HEK293 (cell line): Measurements from ENCODE around the gene CPA4.

Experiments
- CTCF ChIA-PET: fragments of 350-600 bp; formaldehyde crosslinking; extraction: SDS; loops from one replicate; lab custom pipeline; 2021; ENCODE audit warnings: antibody characterized with exemption; lab: Yijun Ruan, JAX
- POLR2A ChIA-PET: fragments of 300-600 bp; formaldehyde crosslinking; extraction: SDS; loops from one replicate; lab custom pipeline; 2020; ENCODE audit warnings: antibody characterized with exemption, inconsistent platforms; lab: Yijun Ruan, JAX
- H3K27ac ChIP-seq: fragments of 200-500 bp; sonication (Bioruptor generic); 2 replicates; pipeline ENCODE4 v1.5.1; 2014; ENCODE audit warnings: low read depth, low read length, control low read depth, inconsistent platforms; ENCODE audit errors: extremely low read depth
- H3K36me3 ChIP-seq, 2 experiments: fragments of 200-500 bp in 1 of 2; sonication (Bioruptor generic) in 1 of 2; 1 replicate in 1 of 2; 2 replicates in 1 of 2; pipeline ENCODE4 v1.5.1; 2014 to 2017; ENCODE audit warnings: inconsistent platforms in 2 of 2, low read length in 2 of 2; ENCODE audit not compliant: control insufficient read depth in 2 of 2, insufficient read depth in 1 of 2
- H3K4me1 ChIP-seq: fragments of 200-500 bp; sonication (Bioruptor generic); 2 replicates; pipeline ENCODE4 v1.5.1; 2014; ENCODE audit warnings: mild to moderate bottlenecking, low read length, inconsistent platforms; ENCODE audit not compliant: control insufficient read depth, insufficient read depth
- H3K4me3 ChIP-seq: 2 replicates; pipeline ENCODE4 v1.5.1; 2011; ENCODE audit warnings: low read depth, mild to moderate bottlenecking, control low read depth, low read length, moderate library complexity
- H3K9me3 ChIP-seq: fragments of 200-500 bp; sonication (Bioruptor generic); 2 replicates; pipeline ENCODE4 v1.5.1; 2014; ENCODE audit warnings: low read depth, low read length, inconsistent platforms; ENCODE audit not compliant: control insufficient read depth, insufficient read depth
- HIC1 ChIP-seq: fragments of 450-650 bp; formaldehyde crosslinking; IDR thresholded peaks from 2 replicates; pipeline ENCODE4 v1.5.1; 2016; ENCODE audit warnings: missing biosample characterization, missing genetic modification characterization
- MZF1 ChIP-seq: fragments of 450-650 bp; formaldehyde crosslinking; IDR thresholded peaks from 2 replicates; pipeline ENCODE4 v1.5.1; 2017; ENCODE audit warnings: missing biosample characterization, missing genetic modification characterization, borderline replicate concordance
- PATZ1 ChIP-seq: fragments of 450-650 bp; formaldehyde crosslinking; IDR thresholded peaks from 2 replicates; pipeline ENCODE4 v1.5.1; 2016; ENCODE audit warnings: missing biosample characterization, missing genetic modification characterization
- SALL2 ChIP-seq: fragments of 450-650 bp; formaldehyde crosslinking; IDR thresholded peaks from 2 replicates; pipeline ENCODE4 v1.5.0; 2017; ENCODE audit warnings: missing biosample characterization, mild to moderate bottlenecking, missing genetic modification characterization, borderline replicate concordance
- YY2 ChIP-seq: fragments of 450-650 bp; formaldehyde crosslinking; IDR thresholded peaks from 2 replicates; pipeline ENCODE4 v1.5.1; 2016; ENCODE audit warnings: missing biosample characterization, missing genetic modification characterization
- ZFP41 ChIP-seq: fragments of 450-650 bp; formaldehyde crosslinking; IDR thresholded peaks from 2 replicates; pipeline ENCODE4 v1.5.1; 2016; ENCODE audit warnings: missing biosample characterization, missing genetic modification characterization, borderline replicate concordance
- ZFP69B ChIP-seq: fragments of 450-650 bp; formaldehyde crosslinking; IDR thresholded peaks from 2 replicates; pipeline ENCODE4 v1.5.1; 2016; ENCODE audit warnings: missing biosample characterization, missing genetic modification characterization
- ZNF114 ChIP-seq: fragments of 450-650 bp; formaldehyde crosslinking; IDR thresholded peaks from 2 replicates; pipeline ENCODE4 v1.5.0; 2017; ENCODE audit warnings: missing biosample characterization, missing genetic modification characterization
- ZNF121 ChIP-seq: fragments of 450-650 bp; formaldehyde crosslinking; IDR thresholded peaks from 2 replicates; pipeline ENCODE4 v1.5.1; 2016; ENCODE audit warnings: missing biosample characterization, missing genetic modification characterization
- ZNF132 ChIP-seq: fragments of 450-650 bp; formaldehyde crosslinking; IDR thresholded peaks from 2 replicates; pipeline ENCODE4 v1.5.1; 2017; ENCODE audit warnings: missing biosample characterization, missing genetic modification characterization, borderline replicate concordance
- ZNF140 ChIP-seq: fragments of 450-650 bp; formaldehyde crosslinking; IDR thresholded peaks from 2 replicates; pipeline ENCODE4 v1.5.1; 2016; ENCODE audit warnings: missing biosample characterization, missing genetic modification characterization
- ZNF155 ChIP-seq: fragments of 450-650 bp; formaldehyde crosslinking; IDR thresholded peaks from 2 replicates; pipeline ENCODE4 v1.5.1; 2016; ENCODE audit warnings: missing biosample characterization, missing genetic modification characterization
- ZNF184 ChIP-seq: fragments of 450-650 bp; IDR thresholded peaks from 2 replicates; pipeline ENCODE4 v1.5.1; 2018; ENCODE audit warnings: missing biosample characterization, mild to moderate bottlenecking, missing genetic modification characterization
- ZNF211 ChIP-seq: fragments of 450-650 bp; formaldehyde crosslinking; IDR thresholded peaks from 2 replicates; pipeline ENCODE4 v1.5.1; 2016; ENCODE audit warnings: low read depth, missing biosample characterization, missing genetic modification characterization
- ZNF221 ChIP-seq: fragments of 450-650 bp; formaldehyde crosslinking; IDR thresholded peaks from 2 replicates; pipeline ENCODE4 v1.5.1; 2017; ENCODE audit warnings: missing biosample characterization, missing genetic modification characterization, borderline replicate concordance
- ZNF302 ChIP-seq: fragments of 450-650 bp; formaldehyde crosslinking; IDR thresholded peaks from 2 replicates; pipeline ENCODE4 v1.5.1; 2016; ENCODE audit warnings: missing biosample characterization, missing genetic modification characterization, low read depth
- ZNF341 ChIP-seq: fragments of 450-650 bp; formaldehyde crosslinking; IDR thresholded peaks from 2 replicates; pipeline ENCODE4; 2016; ENCODE audit warnings: low read depth, missing biosample characterization, missing genetic modification characterization
- ZNF426 ChIP-seq: fragments of 450-650 bp; formaldehyde crosslinking; IDR thresholded peaks from 2 replicates; pipeline ENCODE4 v1.5.1; 2017; ENCODE audit warnings: missing biosample characterization, missing genetic modification characterization, mild to moderate bottlenecking, inconsistent platforms, moderate library complexity
- ZNF549 ChIP-seq: fragments of 450-650 bp; IDR thresholded peaks from 2 replicates; pipeline ENCODE4 v1.5.1; 2018; ENCODE audit warnings: missing biosample characterization, missing genetic modification characterization, mild to moderate bottlenecking, inconsistent platforms, moderate library complexity
- ZNF560 ChIP-seq: fragments of 450-650 bp; formaldehyde crosslinking; IDR thresholded peaks from 2 replicates; pipeline ENCODE4 v1.5.1; 2017; ENCODE audit warnings: missing biosample characterization, missing genetic modification characterization, borderline replicate concordance
- ZNF585B ChIP-seq: fragments of 450-650 bp; formaldehyde crosslinking; IDR thresholded peaks from 2 replicates; pipeline ENCODE4 v1.5.1; 2016; ENCODE audit warnings: missing biosample characterization, missing genetic modification characterization
- ZNF639 ChIP-seq: fragments of 450-650 bp; formaldehyde crosslinking; IDR thresholded peaks from 2 replicates; pipeline ENCODE4 v1.5.1; 2016; ENCODE audit warnings: missing biosample characterization, missing genetic modification characterization
- ZSCAN4 ChIP-seq: fragments of 450-650 bp; formaldehyde crosslinking; IDR thresholded peaks from 2 replicates; pipeline ENCODE4 v1.5.1; 2017; ENCODE audit warnings: missing biosample characterization, missing genetic modification characterization
- ZSCAN5A ChIP-seq: fragments of 450-650 bp; formaldehyde crosslinking; IDR thresholded peaks from 2 replicates; pipeline ENCODE4 v1.5.1; 2016; ENCODE audit warnings: missing biosample characterization, missing genetic modification characterization

The CPA4 gene

GRCh38 chr7:130358471-130358870 lies 65.5 kb downstream of the CPA4 start:
- ChIA-PET POLR2A (no interaction called here), CTCF (interaction anchor here (0.6 to 0.8 kb wide), 3 partner anchors 14 to 348 kb away, joined by 3 to 4 read pairs (median 4); no protein-coding TSS in a partner anchor)
- TF ChIP-seq ZNF560 (tag by site-specific recombination) (no peak), ZNF114 (no peak), ZNF585B (no peak), ZNF132 (tag by site-specific recombination) (no peak), ZNF639 (tag by site-specific recombination) (no peak), ZNF341 (tag by site-specific recombination) (no peak), ZNF121 (tag by site-specific recombination) (no peak), SALL2 (no peak), ZNF221 (tag by site-specific recombination) (no peak), ZNF426 (tag by site-specific recombination) (no peak), ZNF549 (tag by site-specific recombination) (no peak), ZFP69B (tag by site-specific recombination) (no peak)
- Histone ChIP-seq H3K9me3 (no peaks in the 10 kb centered on the region), H3K4me1 (peaks cover 17% of the 10 kb centered on the region), H3K27ac (no peak overlapping the region), H3K36me3 (no peaks in the 10 kb centered on the region), H3K4me3 (no peak overlapping the region)

GRCh38 chr7:130359276-130359857 lies 66.4 kb downstream of the CPA4 start:
- ChIA-PET CTCF (interaction anchor here (0.6 kb wide), 1 partner anchor 25 kb away, joined by 4 read pairs; no protein-coding TSS in a partner anchor), POLR2A (no interaction called here)
- TF ChIP-seq YY2 (tag by site-specific recombination) (no peak), ZFP41 (tag by site-specific recombination) (no peak), ZSCAN4 (tag by site-specific recombination) (no peak), ZNF140 (tag by site-specific recombination) (no peak), ZNF211 (tag by site-specific recombination) (no peak)
- Histone ChIP-seq H3K4me3 (no peak overlapping the region), H3K27ac (no peak overlapping the region), H3K4me1 (peaks cover 17% of the 10 kb centered on the region), H3K36me3 (no peaks in the 10 kb centered on the region), H3K9me3 (no peaks in the 10 kb centered on the region)

- no peaks in the 10 kb centered on the region for H3K36me3 ChIP-seq
- ChIA-PET POLR2A (no interaction called here), CTCF (interaction anchor here (0.7 kb wide), 1 partner anchor 98 kb away, joined by 4 read pairs; no protein-coding TSS in a partner anchor)
- H3K9me3 ChIP-seq, result no peaks in the 10 kb centered on the region
- H3K4me3 ChIP-seq, result no peak overlapping the region
- H3K4me1 ChIP-seq, result peaks cover 28% of the 10 kb centered on the region
- no peak overlapping the region for H3K27ac ChIP-seq
- TF ChIP-seq ZNF155 (tag by site-specific recombination) (no peak), HIC1 (no peak), ZSCAN5A (tag by site-specific recombination) (no peak), ZNF184 (tag by site-specific recombination) (no peak), ZNF302 (tag by site-specific recombination) (no peak), MZF1 (tag by site-specific recombination) (no peak), PATZ1 (tag by site-specific recombination) (no peak)
These were observed 67.6 kb downstream of the CPA4 start for GRCh38 chr7:130360518-130360917.
